NCI-H2029 treated with DMSO at 0.1 percent for 48 hours (cell line): Measurements from ENCODE around the gene CADPS2.
A peak's percentile ranks its signal among the peaks of the same experiment; 100 is the strongest.

Experiments
- DNase-seq: peaks from one replicate; lab custom pipeline; 2025; lab: John Stamatoyannopoulos, UW

Gene CADPS2

DNA sequence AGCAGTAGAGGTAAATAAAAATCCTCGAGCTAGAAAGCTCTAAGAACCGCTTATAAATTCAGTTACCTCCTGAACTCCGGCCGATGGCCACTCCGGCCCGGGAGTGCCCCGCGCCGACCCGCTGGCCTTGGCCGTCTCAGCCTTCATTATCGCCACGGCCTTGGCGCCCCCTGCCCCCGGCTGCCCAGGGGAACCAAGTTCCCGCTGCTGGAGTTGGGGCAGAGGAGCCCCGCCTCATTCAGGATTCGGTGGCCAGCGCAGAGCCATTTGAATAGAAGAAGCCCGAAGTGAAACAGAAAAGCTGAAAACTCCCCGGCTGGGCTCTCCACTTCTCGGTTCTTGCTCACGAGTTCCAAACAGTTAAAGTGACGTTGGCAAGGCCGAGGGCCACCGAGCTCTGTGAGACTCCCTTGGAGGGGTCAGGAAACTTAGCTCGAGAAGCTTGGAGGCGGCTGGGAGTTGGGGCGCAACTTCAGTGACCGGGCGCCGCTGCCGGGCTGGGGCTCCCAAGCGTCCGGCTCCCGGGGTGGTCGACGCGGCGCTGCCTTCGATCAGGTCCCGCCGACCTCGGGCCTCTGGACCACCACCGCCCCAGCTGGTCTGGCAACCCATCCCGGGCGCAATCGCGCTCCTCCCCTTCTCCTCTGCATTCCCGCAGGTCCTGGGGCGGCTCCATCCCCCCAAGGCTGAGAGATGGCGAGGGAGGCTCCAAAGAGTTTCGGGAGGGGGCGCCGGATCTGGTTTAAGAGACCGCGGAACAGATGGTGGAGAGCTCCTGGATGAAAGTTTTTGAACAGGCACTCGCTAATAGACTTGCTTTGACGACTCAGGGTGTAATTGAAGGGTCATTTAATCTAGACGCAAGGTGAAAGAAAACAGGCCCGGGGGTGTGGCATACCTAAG lies 575.9 kb downstream of the CADPS2 start:
- no peak for DNase-seq

- DNase-seq, result no peak
Measured at GRCh38 chr7:122309421-122309820, 576.8 kb downstream of the CADPS2 start.

GRCh38 chr7:122307228-122307621 lies 579.0 kb downstream of the CADPS2 start:
- DNase-seq, result no peak

DNA sequence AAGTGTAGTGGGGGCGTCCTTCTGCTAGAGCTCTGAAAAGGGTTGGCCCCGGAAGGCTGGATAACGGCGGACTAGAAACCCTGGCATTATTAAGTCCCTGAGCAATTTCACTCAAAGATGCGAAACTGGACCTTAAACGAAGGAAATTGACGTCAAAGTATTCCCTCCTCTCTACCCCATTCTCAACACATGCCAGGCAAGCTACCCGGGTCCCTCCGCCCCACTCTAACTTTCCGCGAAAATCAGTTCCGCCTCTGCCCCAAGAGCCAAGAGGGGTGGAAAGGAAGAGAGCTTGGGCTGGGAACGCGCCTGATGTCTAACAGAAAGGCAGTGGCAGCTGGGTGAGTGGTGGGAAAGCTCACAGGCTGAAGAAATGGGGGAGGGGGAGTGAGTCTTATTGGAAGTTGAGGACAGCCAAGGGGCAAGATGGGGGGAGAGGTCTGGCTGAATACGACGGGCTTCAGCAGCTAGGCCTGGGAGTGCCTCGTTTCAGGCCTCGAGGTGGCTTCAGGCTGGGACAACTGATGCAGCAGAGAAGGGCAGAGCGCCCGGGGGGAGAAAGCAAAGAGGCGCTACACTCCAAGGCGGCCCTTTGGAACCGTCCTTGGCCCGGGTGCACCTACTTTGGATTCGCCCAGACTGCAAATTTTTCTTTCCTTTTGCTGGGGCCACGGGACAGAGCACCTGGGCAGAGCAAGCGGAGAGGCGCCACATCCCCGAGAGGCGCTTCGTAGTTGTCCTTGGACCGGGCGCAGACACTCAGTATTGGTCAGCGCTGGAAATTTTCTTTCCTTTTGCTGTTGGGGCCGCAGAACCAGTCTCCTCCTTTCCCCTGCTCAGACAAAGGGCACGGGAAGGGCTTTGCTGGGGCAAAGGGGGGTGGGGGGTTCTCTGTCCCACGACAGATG lies 579.7 kb downstream of the CADPS2 start:
- DNase-seq, result no peak

DNA sequence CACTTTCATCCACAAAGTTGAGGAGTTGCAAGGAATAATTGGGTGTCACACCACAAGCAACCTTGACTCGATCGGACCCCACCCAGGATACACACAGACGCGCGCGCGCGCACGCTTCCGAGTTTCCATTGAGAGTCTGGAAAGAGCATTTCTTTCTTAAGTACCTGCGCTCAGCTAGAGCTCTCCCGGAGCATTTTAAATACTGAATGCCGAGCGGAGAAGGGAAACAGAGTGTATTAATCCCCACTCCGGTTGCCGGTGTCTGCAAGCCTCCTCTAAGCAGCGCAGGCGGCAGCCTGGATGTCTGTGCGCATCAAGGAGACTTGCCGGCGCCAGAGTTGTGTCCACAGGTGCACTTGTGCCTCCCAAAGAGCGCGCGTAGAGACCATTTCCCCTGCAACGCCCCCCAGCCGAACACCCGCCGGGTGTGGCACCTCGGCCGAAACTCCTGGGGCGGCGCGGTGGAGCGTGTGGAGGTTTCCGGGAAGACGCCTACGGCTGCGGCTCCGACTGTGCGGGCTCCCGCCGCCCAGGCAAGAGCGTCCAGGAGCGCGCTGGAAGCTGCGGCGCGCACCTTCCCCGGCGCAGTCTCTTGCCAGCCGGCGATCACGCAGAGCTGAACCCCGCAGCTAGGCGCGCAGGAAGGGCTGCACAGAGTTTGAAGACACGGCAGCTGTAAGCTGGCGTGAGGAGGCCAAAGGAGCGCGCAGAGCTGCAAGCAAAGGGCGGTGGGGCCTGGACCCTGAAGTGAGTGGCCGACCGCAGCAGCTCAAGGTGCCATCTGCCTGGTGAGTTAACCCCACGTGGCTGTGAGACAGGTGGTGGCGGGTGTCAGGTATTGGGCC lies 580.6 kb downstream of the CADPS2 start:
- DNase-seq, result no peak

- DNase-seq, result peak; percentile 53
Measured at GRCh38 chr7:122304996-122305421, 581.3 kb downstream of the CADPS2 start.

GRCh38 chr7:122304319-122304975 lies 581.8 kb downstream of the CADPS2 start, which contains the start of gene FEZF1:
FEZF1 (minus strand) TSS chr7:122304750; CDS start chr7:122304437, 313 bp downstream.
- DNase-seq, result peak; percentile 53

- no peak for DNase-seq
Measured at GRCh38 chr7:122303531-122304318, 582.5 kb downstream of the CADPS2 start.

GRCh38 chr7:122302761-122303530 lies 583.3 kb downstream of the CADPS2 start:
- peak; percentile 40 for DNase-seq

DNA sequence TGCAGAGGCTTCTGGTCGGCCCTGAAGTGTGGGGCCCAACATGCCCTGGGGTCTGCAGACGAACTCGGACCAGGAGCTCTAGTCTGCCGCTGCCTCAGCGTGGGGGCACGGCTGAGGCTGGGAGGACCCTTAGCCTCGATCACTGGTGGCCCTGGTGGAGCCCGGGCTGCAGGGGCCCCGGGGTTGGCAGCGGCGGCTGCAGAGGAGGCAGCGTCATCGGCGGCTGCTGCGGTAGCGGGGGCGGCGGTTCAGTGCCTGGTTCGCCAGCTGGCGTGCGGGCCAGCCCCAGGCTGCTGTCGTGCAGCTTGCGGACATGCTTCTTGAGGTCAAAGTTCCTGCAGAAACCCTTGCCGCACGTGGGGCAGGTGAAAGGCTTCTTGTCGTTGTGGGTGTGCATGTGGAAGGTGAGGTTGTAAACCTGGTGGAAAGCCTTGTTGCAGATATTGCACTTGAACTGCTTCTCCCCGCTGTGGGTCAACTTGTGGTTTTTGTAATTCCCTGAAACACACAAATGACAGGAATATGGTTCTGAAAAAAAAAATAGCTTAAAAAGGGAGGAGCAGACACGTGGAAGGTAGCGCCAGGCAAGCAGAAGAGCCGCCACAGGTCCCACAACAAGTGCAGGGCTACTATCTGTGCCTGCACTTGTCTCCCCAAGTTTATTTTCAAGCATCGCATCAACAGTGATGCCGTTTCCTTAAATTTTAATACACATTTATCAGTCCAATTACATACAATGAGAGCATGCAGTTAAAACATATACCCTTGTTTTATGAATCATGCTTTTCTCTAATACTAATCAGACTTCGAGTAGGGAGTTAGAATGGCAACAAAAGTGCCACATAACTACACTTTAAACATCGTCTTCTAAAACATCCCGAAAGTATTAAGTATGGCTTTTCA lies 584.2 kb downstream of the CADPS2 start:
- peak; percentile 39 for DNase-seq

- DNase-seq, result no peak
Measured at GRCh38 chr7:122300956-122301833, 585.1 kb downstream of the CADPS2 start.

DNA sequence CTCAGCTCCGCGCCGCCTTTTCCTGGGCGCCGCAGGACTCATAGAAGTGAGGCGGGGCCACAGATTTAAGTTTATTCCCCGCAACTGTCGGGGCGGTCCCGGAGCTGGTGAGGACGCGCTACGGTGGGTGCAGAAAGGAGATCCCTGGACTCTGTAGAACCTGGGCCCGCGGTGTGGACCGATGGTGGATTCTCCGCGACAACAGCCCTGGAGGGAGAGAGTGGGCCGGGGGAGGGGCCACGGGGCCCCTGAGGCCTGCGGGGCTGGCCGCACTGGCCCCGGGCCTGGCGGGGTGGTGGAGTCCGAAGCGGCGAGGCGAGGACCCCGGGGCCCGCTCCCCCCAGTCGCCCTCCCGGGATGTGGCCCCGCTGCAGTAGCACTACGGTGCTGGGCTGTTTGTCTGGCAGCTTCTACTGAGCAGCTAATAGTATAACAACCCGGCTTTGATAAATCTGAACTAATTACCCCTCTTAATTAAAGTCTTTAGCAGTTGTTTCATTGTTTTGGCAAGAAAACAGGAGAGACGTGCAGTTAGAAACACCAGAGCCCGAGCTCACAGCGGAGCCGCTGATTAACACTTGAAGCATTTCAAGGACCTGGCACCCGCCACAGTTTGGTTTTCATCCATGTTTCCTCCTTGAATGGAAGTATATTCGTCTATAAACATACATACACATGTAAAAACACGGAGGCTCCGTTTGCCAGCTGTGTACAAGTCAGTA lies 585.9 kb downstream of the CADPS2 start:
- DNase-seq, result peak; percentile 52

GRCh38 chr7:122299624-122300210 lies 586.5 kb downstream of the CADPS2 start:
- no peak for DNase-seq

DNA sequence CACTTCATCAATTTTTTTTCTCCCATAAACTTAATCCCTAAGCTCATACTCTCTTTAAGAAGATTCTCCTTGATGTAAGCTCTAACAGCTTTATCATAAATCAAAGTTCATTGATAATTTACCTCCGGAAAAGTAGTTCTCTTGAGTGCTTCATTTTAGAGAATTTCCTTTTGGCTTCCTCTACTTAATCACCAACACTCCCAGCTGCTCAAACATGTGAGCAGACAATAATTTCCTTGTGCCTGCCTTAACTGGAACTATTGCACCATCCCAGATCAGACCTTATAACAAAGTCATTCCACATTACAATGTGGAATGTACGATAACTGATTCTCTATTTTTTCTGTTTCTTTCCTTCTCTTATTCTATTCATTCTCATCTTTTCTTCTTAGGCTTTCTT lies 587.6 kb downstream of the CADPS2 start:
- no peak for DNase-seq

DNA sequence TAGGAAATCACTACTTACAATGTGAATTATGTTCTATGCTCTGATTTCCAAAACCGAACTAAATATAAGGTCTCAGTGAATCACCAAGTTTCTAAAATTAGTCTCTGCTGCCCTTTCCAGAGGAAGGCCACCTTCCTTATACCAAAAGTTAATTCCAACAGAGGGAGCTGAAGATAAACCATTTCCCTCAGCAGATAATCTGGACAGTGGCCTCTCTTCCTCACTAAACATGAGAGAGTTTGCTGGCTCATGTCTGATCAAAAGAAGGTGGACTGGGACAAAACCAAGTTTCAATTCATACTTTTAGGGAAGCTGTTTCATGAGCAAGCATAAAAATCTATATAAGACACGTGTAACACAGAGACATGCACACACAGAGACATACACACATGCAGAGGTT lies 588.1 kb downstream of the CADPS2 start:
- no peak for DNase-seq

GRCh38 chr7:122291189-122291588 lies 595.1 kb downstream of the CADPS2 start:
- DNase-seq, result no peak
